Neural crest cell (in vitro differentiated cells): ENCODE measurements around the gene MESP2. TPM values are rescaled to one million over a fixed set of nuclear protein-coding genes. Genes with fewer than 3 reads are reported as not detected.

Source experiments
- DNase-seq: peaks from one replicate; pipeline ENCODE4 v3.0.0; 2021; ENCODE audit warnings: low read depth, mixed read lengths, low spot score
- H3K27ac Mint-ChIP-seq: one replicate; pipeline ENCODE4 v1.8.0; 2021; ENCODE audit warnings: mild to moderate bottlenecking, mixed read lengths; ENCODE audit not compliant: unreplicated experiment
- H3K27me3 Mint-ChIP-seq: 2 replicates; pipeline ENCODE4 v1.8.0; 2021; ENCODE audit warnings: low read depth, mild to moderate bottlenecking, mixed read lengths
- H3K36me3 Mint-ChIP-seq: 2 replicates; pipeline ENCODE4 v1.8.0; 2021; ENCODE audit warnings: low read depth, mild to moderate bottlenecking, mixed read lengths
- H3K4me1 Mint-ChIP-seq: 2 replicates; pipeline ENCODE4 v1.8.0; 2021; ENCODE audit warnings: mixed read lengths
- H3K4me3 Mint-ChIP-seq: one replicate; pipeline ENCODE4 v1.8.0; 2021; ENCODE audit warnings: mild to moderate bottlenecking, mixed read lengths
- H3K9me3 Mint-ChIP-seq: 2 replicates; pipeline ENCODE4 v1.8.0; 2021; ENCODE audit warnings: mixed read lengths
- CTCF ChIP-seq: fragments of 200-600 bp; sonication (generic); conservative IDR thresholded peaks from 2 replicates; pipeline ENCODE4 v1.5.0; 2021; ENCODE audit warnings: antibody characterized with exemption, mild to moderate bottlenecking
- total RNA-seq: library from RNA; stranded (reverse); gene quantifications from 2 replicates; pipeline ENCODE4 v1.2.1, GENCODE V29; 2021

Gene MESP2
- total RNA-seq, 1 donor from 2014 or later: 0.42 TPM

- no peaks in the 10 kb centered on the region for H3K9me3 Mint-ChIP-seq
- no peak for TF ChIP-seq CTCF
- no peak overlapping the region for H3K4me3 Mint-ChIP-seq
- H3K36me3 Mint-ChIP-seq: no peaks in the 10 kb centered on the region
- no peaks in the 10 kb centered on the region for H3K27me3 Mint-ChIP-seq
- H3K27ac Mint-ChIP-seq: peak overlapping the region; percentile 57
- DNase-seq: no peak
- no peaks in the 10 kb centered on the region for H3K4me1 Mint-ChIP-seq
Observed at GRCh38 chr15:89803941-89804800, 28.0 kb downstream of the MESP2 start.

GRCh38 chr15:89805241-89806209 lies 29.4 kb downstream of the MESP2 start:
- Mint-ChIP-seq H3K27me3 (no peaks in the 10 kb centered on the region), H3K9me3 (no peaks in the 10 kb centered on the region), H3K27ac (no peak overlapping the region), H3K4me3 (no peak overlapping the region), H3K36me3 (no peaks in the 10 kb centered on the region), H3K4me1 (no peaks in the 10 kb centered on the region)
- no peak for TF ChIP-seq CTCF
- no peak for DNase-seq

GRCh38 chr15:89806210-89806558 lies 30.1 kb downstream of the MESP2 start:
- Mint-ChIP-seq H3K36me3 (no peaks in the 10 kb centered on the region), H3K27me3 (no peaks in the 10 kb centered on the region), H3K4me1 (no peaks in the 10 kb centered on the region), H3K27ac (no peak overlapping the region), H3K4me3 (no peak overlapping the region), H3K9me3 (no peaks in the 10 kb centered on the region)
- no peak for TF ChIP-seq CTCF
- no peak for DNase-seq

- peaks cover 2% of the 10 kb centered on the region for H3K27me3 Mint-ChIP-seq
- no peak for DNase-seq
- no peaks in the 10 kb centered on the region for H3K9me3 Mint-ChIP-seq
- H3K36me3 Mint-ChIP-seq: no peaks in the 10 kb centered on the region
- no peak for TF ChIP-seq CTCF
- no peak overlapping the region for H3K4me3 Mint-ChIP-seq
- no peaks in the 10 kb centered on the region for H3K4me1 Mint-ChIP-seq
- H3K27ac Mint-ChIP-seq: no peak overlapping the region
Observed at GRCh38 chr15:89806559-89807550, 30.7 kb downstream of the MESP2 start.

GRCh38 chr15:89807689-89808088 lies 31.6 kb downstream of the MESP2 start:
- no peak overlapping the region for H3K4me3 Mint-ChIP-seq
- H3K4me1 Mint-ChIP-seq: no peaks in the 10 kb centered on the region
- TF ChIP-seq CTCF: no peak
- H3K27ac Mint-ChIP-seq: no peak overlapping the region
- H3K27me3 Mint-ChIP-seq: peaks cover 5% of the 10 kb centered on the region
- H3K36me3 Mint-ChIP-seq: no peaks in the 10 kb centered on the region
- H3K9me3 Mint-ChIP-seq: no peaks in the 10 kb centered on the region
- DNase-seq: no peak
